ENCODE data around the gene CNPPD1. TPM values are rescaled to one million over a fixed set of nuclear protein-coding genes. Genes with fewer than 3 reads are reported as not detected.

The CNPPD1 gene
- total RNA-seq, 1 experiment from 2014 or later, result 33.9 TPM

GRCh38 chr2:219157396-219157795 lies 19.3 kb downstream of the CNPPD1 start:
- no peak overlapping the region for H3K27ac Mint-ChIP-seq (ENCODE audit: low read depth, unreplicated experiment)
- BruUV-seq (replicated peaks), result no TSS peak
- H3K4me3 Mint-ChIP-seq (ENCODE audit: unreplicated experiment), result no peak overlapping the region
- no peaks in the 10 kb centered on the region for H3K27me3 Mint-ChIP-seq (ENCODE audit: insufficient read depth, unreplicated experiment)
- intact Hi-C loops (cut with micrococcal nuclease), result no loop called here
- DNase-seq (ENCODE audit: unreplicated experiment), result no peak
- peaks cover 14% of the 10 kb centered on the region for H3K4me1 Mint-ChIP-seq (ENCODE audit: insufficient read depth, unreplicated experiment)
- H3K9me3 Mint-ChIP-seq (ENCODE audit: unreplicated experiment), result no peaks in the 10 kb centered on the region
- CTCF ChIA-PET, result interaction anchor here (0.5 to 11.0 kb wide), 16 partner anchors 10 to 372 kb away, joined by 3 to 178 read pairs (median 4); partner anchors contain the start of genes CNPPD1 and SLC23A3
- POLR2A ChIA-PET, result interaction anchor here (0.7 to 2.8 kb wide), 2 partner anchors 20 to 82 kb away, joined by 3 to 19 read pairs; partner anchors contain the start of gene CNPPD1
- no peak for TF ChIP-seq CTCF (IDR thresholded peaks at IDR 0.05; ENCODE audit: unreplicated experiment)
- H3K36me3 Mint-ChIP-seq (ENCODE audit: insufficient read depth, unreplicated experiment), result peaks cover 12% of the 10 kb centered on the region

GRCh38 chr2:219155054-219155644 lies 21.6 kb downstream of the CNPPD1 start:
- TF ChIP-seq CTCF (IDR thresholded peaks at IDR 0.05; ENCODE audit: unreplicated experiment), result peak; percentile 43
- peak; percentile 89 for DNase-seq (ENCODE audit: unreplicated experiment)
- no TSS peak for BruUV-seq (replicated peaks)
- intact Hi-C loops (cut with micrococcal nuclease), result loop anchor here (1.0 kb wide), 5 partner anchors 38 to 159 kb away; no protein-coding TSS in a partner anchor
- Mint-ChIP-seq H3K27me3 (ENCODE audit: insufficient read depth, unreplicated experiment) (no peaks in the 10 kb centered on the region), H3K36me3 (ENCODE audit: insufficient read depth, unreplicated experiment) (peaks cover 12% of the 10 kb centered on the region), H3K27ac (ENCODE audit: low read depth, unreplicated experiment) (no peak overlapping the region), H3K9me3 (ENCODE audit: unreplicated experiment) (no peaks in the 10 kb centered on the region), H3K4me3 (ENCODE audit: unreplicated experiment) (no peak overlapping the region), H3K4me1 (ENCODE audit: insufficient read depth, unreplicated experiment) (peaks cover 7% of the 10 kb centered on the region)
- ChIA-PET CTCF (interaction anchor here (0.6 to 11.0 kb wide), 38 partner anchors 9 to 510 kb away, joined by 3 to 178 read pairs (median 5); no protein-coding TSS in a partner anchor), POLR2A (interaction anchor here (0.5 to 1.5 kb wide), 11 partner anchors 21 to 376 kb away, joined by 3 to 8 read pairs (median 4); partner anchors contain the start of gene CNPPD1)

GRCh38 chr2:219149667-219150066 lies 27.1 kb downstream of the CNPPD1 start:
- no TSS peak for BruUV-seq (replicated peaks)
- Mint-ChIP-seq H3K36me3 (ENCODE audit: insufficient read depth, unreplicated experiment) (peaks cover 15% of the 10 kb centered on the region), H3K9me3 (ENCODE audit: unreplicated experiment) (no peaks in the 10 kb centered on the region), H3K4me3 (ENCODE audit: unreplicated experiment) (no peak overlapping the region), H3K27me3 (ENCODE audit: insufficient read depth, unreplicated experiment) (no peaks in the 10 kb centered on the region), H3K4me1 (ENCODE audit: insufficient read depth, unreplicated experiment) (peaks cover 16% of the 10 kb centered on the region), H3K27ac (ENCODE audit: low read depth, unreplicated experiment) (no peak overlapping the region)
- intact Hi-C loops (cut with micrococcal nuclease), result no loop called here
- TF ChIP-seq CTCF (IDR thresholded peaks at IDR 0.05; ENCODE audit: unreplicated experiment), result no peak
- DNase-seq (ENCODE audit: unreplicated experiment), result peak; percentile 49
- CTCF ChIA-PET, result interaction anchor here (0.6 to 11.0 kb wide), 9 partner anchors 9 to 207 kb away, joined by 3 to 178 read pairs (median 7); no protein-coding TSS in a partner anchor
- POLR2A ChIA-PET, result interaction anchor here (0.6 to 1.9 kb wide), 3 partner anchors 9 to 195 kb away, joined by 3 to 5 read pairs (median 4); partner anchors contain the start of gene CNPPD1

- CTCF ChIA-PET, result interaction anchor here (1.1 to 2.3 kb wide), 6 partner anchors 9 to 161 kb away, joined by 3 to 7 read pairs (median 4); no protein-coding TSS in a partner anchor
- H3K27ac Mint-ChIP-seq (ENCODE audit: low read depth, unreplicated experiment), result peak overlapping the region; percentile 44
- no peaks in the 10 kb centered on the region for H3K9me3 Mint-ChIP-seq (ENCODE audit: unreplicated experiment)
These were observed 34.4 kb downstream of the CNPPD1 start for GRCh38 chr2:219142329-219142728.

More at GRCh38 chr2:219142329-219142728, 34.4 kb downstream of the CNPPD1 start:
- intact Hi-C loops (cut with micrococcal nuclease), result loop anchor here (2.0 kb wide), 1 partner anchor 18 kb away; no protein-coding TSS in a partner anchor
- peaks cover 27% of the 10 kb centered on the region for H3K4me1 Mint-ChIP-seq (ENCODE audit: insufficient read depth, unreplicated experiment)
- POLR2A ChIA-PET, result interaction anchor here (0.5 kb wide), 1 partner anchor 278 kb away, joined by 3 read pairs; no protein-coding TSS in a partner anchor
- peak; percentile 88 for DNase-seq (ENCODE audit: unreplicated experiment)
- H3K4me3 Mint-ChIP-seq (ENCODE audit: unreplicated experiment), result no peak overlapping the region
- peaks cover 45% of the 10 kb centered on the region for H3K36me3 Mint-ChIP-seq (ENCODE audit: insufficient read depth, unreplicated experiment)
- BruUV-seq (replicated peaks), result no TSS peak
- no peaks in the 10 kb centered on the region for H3K27me3 Mint-ChIP-seq (ENCODE audit: insufficient read depth, unreplicated experiment)
- TF ChIP-seq CTCF (IDR thresholded peaks at IDR 0.05; ENCODE audit: unreplicated experiment), result no peak

Measured in MCF 10A (cell line).